Mucosa of rectum (tissue), 2 donors: ENCODE data around the gene TMEM255B.
A peak's percentile ranks its signal among the peaks of the same experiment; 100 is the strongest.

ENCODE experiments used
- H3K27ac ChIP-seq, 2 donors: one replicate each; pipeline ENCODE4 v1.7.0; 2013; ENCODE audit warnings: inconsistent platforms in 2 of 2, low read depth in 2 of 2, low read length in 2 of 2
- H3K27me3 ChIP-seq, 2 donors: one replicate each; pipeline ENCODE4 v1.7.0; 2013; ENCODE audit warnings: low read length in 2 of 2; ENCODE audit not compliant: control insufficient read depth in 2 of 2, insufficient read depth in 2 of 2
- H3K36me3 ChIP-seq, 2 donors: one replicate each; pipeline ENCODE4 v1.7.0; 2013; ENCODE audit warnings: low read length in 2 of 2; ENCODE audit not compliant: control insufficient read depth in 2 of 2, insufficient read depth in 2 of 2
- H3K4me1 ChIP-seq, 2 donors: one replicate each; pipeline ENCODE4 v1.7.0; 2013; ENCODE audit warnings: low read length in 2 of 2, mild to moderate bottlenecking in 1 of 2; ENCODE audit not compliant: control insufficient read depth in 2 of 2, insufficient read depth in 2 of 2
- H3K4me3 ChIP-seq, 2 donors: one replicate each; pipeline ENCODE4 v1.7.0; 2013; ENCODE audit warnings: low read length in 2 of 2
- H3K9ac ChIP-seq, 2 donors: one replicate each; pipeline ENCODE4 v1.7.0; 2013; ENCODE audit warnings: low read length in 2 of 2, low read depth in 1 of 2, mild to moderate bottlenecking in 1 of 2
- H3K9me3 ChIP-seq, 2 donors: one replicate each; pipeline ENCODE4 v1.7.0; 2013; ENCODE audit warnings: low read length in 2 of 2; ENCODE audit not compliant: control insufficient read depth in 2 of 2
- donor health status: healthy.
- donor health status: Normal muscosa, but diverticular disease.

The TMEM255B gene

DNA sequence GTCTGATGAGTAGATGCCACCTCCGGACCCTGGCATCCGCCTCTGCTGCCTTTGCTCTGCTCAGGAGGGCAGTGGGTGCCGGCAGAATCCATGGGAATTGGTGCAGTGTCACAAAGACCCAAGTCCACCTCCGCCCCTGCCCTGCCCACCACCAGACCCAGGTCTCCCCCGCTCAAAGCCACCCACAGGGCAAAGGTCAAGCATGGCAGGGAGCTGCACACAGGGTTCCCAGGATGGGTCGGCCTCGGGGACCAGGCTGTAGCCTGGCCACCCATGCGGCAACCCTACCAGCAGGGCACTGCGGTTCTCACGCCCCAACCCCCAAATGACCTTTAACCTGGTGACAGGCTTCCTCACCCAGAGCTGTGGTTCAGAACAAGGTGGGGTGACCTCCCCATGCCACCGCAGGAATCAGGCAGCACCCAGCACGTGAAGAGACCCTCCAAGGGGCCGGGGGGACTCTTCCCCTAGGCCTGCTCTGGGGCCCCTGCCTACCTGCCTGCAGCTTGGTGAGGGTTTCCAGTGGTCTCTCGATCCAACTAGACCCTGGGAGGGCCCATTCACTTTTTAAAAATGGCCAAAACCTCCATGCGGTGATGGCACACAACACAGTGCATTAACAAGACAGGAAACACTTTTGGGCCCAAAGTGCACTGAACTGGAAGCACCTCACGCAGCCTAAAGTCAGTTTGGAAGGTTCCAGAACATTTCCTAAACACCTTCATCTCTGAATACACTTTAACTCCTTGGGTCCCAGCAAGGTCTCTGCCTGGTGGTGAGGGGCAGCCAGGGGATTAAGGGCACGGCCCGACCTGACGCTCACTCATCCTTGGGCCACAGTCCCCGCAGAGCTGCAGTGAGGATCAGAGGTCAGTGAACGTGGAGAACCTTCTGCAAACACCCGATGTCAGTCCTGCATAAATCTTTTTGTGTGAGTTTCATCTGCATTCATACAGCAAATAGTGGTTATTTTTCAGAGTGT lies 93.8 kb downstream of the TMEM255B start:
- Histone ChIP-seq H3K4me3 (no peak overlapping the region), H3K4me1 (peaks cover 66 to 71% of the 10 kb centered on the region in 2 donors), H3K27ac (no peak overlapping the region)

DNA sequence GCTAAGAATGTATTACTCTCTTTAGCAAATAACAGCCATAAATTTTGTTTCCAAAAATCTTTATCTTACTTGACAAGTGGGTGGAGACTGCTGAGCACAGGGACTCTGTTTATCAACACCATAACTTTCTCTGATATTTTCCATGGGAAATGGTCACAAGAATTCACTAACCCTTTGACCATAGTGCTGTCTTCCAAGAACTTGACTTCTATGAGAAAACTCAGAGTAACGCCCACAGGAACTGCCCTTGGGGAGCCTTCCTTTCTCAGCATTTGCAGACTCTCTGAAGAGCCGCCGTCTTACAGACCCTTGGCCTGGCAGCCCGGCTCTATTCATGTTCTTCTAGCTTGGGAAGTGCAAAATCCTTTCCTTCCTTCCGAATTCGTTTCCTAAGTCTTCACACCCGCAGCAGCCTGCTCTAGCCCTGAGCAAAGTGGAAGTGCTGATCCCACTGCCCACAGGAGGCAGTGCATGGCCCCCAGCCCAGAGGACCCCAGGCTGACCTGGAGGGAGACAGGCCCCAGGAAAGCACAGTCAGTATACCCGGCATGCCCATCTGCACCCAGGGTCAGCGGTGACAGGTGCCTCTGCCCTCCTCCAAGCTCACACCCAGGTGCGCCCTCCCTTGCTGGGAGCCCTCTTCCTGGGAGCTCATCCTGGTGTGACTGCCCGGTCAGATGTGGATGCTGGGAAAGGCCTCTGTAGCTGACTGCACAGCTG lies 94.7 kb downstream of the TMEM255B start:
- Histone ChIP-seq H3K9ac (peak overlapping the region in 1 of 2 donors; percentile 19), H3K4me3 (no peak overlapping the region), H3K36me3 (peaks cover 3 to 4% of the 10 kb centered on the region in 2 donors), H3K4me1 (peaks cover 62 to 69% of the 10 kb centered on the region in 2 donors), H3K9me3 (no peaks in the 10 kb centered on the region), H3K27me3 (no peaks in the 10 kb centered on the region), H3K27ac (no peak overlapping the region)

More for the DNA sequence above, 93.8 kb downstream of the TMEM255B start:
- peaks cover 0 to 3% of the 10 kb centered on the region in 2 donors for H3K36me3 ChIP-seq
- no peaks in the 10 kb centered on the region for H3K9me3 ChIP-seq
- H3K9ac ChIP-seq = no peak overlapping the region
- H3K27me3 ChIP-seq = no peaks in the 10 kb centered on the region

DNA sequence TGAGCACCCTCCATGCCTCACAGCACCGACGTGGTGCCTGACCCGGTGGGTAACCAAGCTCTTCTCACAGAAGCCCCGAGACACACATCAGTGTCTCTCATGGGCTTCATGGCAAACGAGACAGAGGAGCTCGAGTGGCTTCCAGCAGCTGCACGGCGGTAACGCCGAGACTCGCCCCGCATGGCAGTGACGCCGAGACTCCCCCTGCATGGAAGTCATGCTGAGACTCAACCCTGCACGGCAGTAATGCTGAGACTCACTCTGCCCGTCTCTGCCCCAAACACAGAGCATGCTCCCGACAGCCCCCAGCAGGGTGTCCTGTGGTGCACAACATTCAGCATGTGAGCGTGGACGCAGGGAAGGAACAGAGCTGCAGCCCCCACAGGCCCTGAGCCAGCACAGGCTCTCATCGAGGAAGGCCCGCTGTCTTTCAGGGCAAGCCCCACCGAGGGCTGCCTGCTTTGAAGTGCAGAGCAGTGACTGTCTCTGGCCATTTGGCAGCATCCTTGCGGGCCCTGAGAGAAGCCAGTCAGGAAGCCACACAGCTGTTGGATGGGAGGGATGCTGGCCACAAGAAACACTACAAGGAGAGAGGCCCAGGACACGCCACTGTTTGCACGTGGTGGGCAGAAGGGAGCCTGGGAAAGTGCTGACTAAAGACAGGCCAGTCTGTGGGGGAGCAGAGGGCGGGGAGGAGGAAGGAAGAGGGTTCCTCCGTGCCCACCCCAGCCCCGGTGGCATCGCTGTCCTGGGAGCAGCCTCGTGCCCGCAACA lies 95.4 kb downstream of the TMEM255B start:
- peak overlapping the region; percentile 56 for H3K27ac ChIP-seq
- no peak overlapping the region for H3K4me3 ChIP-seq
- peaks cover 6 to 8% of the 10 kb centered on the region in 2 donors for H3K36me3 ChIP-seq
- H3K4me1 ChIP-seq = peaks cover 61 to 71% of the 10 kb centered on the region in 2 donors
- no peaks in the 10 kb centered on the region for H3K9me3 ChIP-seq
- H3K9ac ChIP-seq = peak overlapping the region in 1 of 2 donors; percentile 19
- H3K27me3 ChIP-seq = no peaks in the 10 kb centered on the region

DNA sequence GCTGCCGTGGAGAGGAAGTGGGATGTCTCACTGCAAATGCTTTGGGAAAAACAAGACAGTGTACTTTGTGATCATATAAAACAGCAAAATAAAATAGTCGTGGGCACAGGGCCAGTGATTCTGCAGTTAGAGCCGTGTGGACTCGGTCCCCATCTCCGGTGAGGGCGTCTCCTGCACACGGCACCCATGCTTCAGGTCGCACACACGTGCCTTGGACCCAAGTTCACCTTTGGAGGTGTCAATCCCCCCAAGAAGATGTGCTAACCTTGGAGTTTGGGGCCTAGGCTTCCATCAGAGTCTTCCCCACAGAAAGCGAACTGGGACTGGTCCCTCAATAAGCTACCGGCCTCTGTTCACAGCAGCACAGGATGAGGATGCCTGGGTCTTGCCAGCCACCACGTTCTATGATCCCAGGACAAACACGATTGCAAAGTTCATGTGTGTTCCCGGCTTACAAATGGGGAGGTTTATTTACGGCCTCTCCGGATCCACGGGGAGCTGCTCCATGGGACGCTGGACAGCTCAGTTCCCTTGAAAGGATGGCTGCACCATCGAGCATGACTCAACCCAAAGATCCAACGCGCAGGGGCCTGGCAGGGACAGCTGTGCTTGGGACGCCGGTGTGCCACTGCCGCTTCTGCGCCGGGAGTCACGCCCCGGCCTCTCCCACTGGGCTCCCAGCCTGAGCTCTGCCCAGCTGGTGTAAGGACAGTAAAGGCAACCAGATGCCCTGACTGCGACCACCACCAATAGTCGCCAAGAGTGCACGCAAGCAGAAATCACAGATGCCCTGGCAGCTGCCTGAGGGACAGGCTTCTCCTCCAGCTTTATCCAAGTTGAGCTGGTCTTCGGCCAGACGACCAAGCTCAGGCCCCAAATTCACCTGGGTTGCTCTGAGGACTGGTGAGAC lies 96.2 kb downstream of the TMEM255B start:
- H3K27ac ChIP-seq = peak overlapping the region; percentile 56
- no peak overlapping the region for H3K4me3 ChIP-seq
- peak overlapping the region in 1 of 2 donors; percentile 27 for H3K9ac ChIP-seq

DNA sequence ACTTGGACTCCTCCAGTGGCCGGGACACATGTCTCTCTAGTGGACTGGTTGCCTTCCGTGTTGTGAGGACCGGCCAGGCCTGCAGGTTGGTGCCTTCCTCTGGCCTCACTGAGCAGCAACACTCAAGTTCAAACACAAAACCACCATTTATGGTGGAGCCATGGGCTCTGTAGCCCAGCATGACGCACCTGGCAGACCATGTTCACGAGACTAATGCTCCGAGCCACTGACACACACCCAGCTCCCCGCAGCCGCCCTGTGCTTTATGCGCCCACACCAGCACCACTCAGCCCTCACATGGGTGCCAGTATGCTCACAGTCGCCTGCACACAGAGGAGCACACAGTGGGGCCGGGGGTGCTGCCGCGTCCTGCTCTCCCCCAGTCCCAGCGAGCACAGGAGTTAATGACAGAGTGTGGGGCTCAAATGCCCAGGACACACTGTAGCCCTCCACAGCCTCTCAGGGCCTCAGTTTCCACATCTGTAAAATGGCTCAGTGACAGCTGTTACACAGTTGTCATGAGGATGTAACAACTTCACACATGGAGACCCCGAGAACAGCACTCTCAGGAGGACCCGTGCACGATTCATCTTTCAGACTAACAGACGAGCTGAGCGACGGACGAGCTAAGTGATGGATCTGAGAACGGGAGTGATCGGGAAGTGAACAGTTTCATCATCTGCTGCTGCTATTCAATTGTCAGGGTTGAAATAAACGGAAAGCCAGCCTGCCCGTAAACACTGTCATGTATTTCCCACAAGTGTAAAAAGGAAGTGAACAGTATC lies 97.1 kb downstream of the TMEM255B start:
- Histone ChIP-seq H3K9me3 (no peaks in the 10 kb centered on the region), H3K36me3 (peaks cover 6 to 8% of the 10 kb centered on the region in 2 donors), H3K9ac (peak overlapping the region; percentile 27 to 56), H3K4me3 (no peak overlapping the region), H3K27me3 (no peaks in the 10 kb centered on the region), H3K27ac (peak overlapping the region; percentile 56), H3K4me1 (peaks cover 70 to 82% of the 10 kb centered on the region in 2 donors)

More for the DNA sequence above, 96.2 kb downstream of the TMEM255B start:
- peaks cover 63 to 74% of the 10 kb centered on the region in 2 donors for H3K4me1 ChIP-seq
- H3K36me3 ChIP-seq = peaks cover 6 to 8% of the 10 kb centered on the region in 2 donors
- no peaks in the 10 kb centered on the region for H3K9me3 ChIP-seq
- H3K27me3 ChIP-seq = no peaks in the 10 kb centered on the region

DNA sequence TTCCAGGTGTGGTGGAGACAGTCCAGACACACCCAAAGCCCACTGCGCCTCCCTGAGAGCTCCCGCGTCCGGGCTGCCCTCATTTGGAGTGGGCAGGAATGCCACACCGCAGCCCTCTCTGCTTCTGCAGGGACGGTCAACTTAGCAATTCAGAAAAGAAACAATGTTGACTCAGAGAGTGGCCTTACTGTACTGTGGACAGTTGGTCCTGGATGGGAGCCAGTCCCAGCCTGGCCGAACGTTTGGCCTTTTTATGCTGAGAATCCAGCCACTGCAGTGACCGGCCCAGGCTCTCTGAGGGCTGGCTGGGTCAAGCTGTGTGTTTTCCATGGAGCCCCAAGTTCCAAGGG lies 97.7 kb downstream of the TMEM255B start:
- Histone ChIP-seq H3K4me3 (no peak overlapping the region), H3K27me3 (no peaks in the 10 kb centered on the region), H3K27ac (peak overlapping the region; percentile 56)

DNA sequence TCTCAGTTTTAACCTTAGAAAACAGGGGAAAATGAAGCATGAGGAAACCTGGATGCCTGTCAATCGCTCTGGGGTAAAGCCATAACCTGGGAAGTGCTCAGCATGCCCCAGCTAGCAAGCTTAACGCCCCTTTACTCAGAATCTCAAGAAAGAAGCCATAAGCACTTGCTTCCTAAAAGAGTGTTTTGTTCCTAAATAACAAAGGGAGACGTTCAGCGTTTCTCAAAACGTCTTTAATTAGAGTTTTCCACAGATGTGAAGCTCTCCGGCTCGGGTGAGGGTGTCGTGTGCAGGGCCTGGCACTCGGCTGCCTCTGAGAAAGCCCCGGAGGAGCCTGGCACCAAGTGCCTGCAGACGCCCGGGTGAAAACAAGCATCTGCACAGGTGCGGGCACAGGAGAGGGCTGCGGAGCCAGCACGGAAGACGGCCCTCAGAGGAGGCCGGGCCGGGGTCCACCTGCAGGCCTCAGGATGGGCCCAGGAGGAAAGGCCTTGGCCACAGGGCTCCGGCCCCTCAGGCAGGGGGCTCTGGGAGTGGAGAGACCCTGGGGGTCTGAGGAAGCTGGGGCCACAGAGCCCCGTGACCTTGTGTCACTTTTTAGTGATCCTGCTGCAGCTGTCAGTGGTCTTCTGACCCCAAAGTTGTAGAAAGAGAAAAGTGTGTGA lies 98.6 kb downstream of the TMEM255B start:
- Histone ChIP-seq H3K9ac (no peak overlapping the region), H3K27me3 (no peaks in the 10 kb centered on the region), H3K9me3 (no peaks in the 10 kb centered on the region), H3K4me1 (peaks cover 82 to 94% of the 10 kb centered on the region in 2 donors), H3K4me3 (no peak overlapping the region), H3K36me3 (peaks cover 3 to 8% of the 10 kb centered on the region in 2 donors), H3K27ac (peak overlapping the region in 1 of 2 donors; percentile 4)

More for the DNA sequence above, 97.7 kb downstream of the TMEM255B start:
- H3K4me1 ChIP-seq = peaks cover 76 to 88% of the 10 kb centered on the region in 2 donors
- H3K36me3 ChIP-seq = peaks cover 3 to 8% of the 10 kb centered on the region in 2 donors
- no peaks in the 10 kb centered on the region for H3K9me3 ChIP-seq
- H3K9ac ChIP-seq = peak overlapping the region in 1 of 2 donors; percentile 27

DNA sequence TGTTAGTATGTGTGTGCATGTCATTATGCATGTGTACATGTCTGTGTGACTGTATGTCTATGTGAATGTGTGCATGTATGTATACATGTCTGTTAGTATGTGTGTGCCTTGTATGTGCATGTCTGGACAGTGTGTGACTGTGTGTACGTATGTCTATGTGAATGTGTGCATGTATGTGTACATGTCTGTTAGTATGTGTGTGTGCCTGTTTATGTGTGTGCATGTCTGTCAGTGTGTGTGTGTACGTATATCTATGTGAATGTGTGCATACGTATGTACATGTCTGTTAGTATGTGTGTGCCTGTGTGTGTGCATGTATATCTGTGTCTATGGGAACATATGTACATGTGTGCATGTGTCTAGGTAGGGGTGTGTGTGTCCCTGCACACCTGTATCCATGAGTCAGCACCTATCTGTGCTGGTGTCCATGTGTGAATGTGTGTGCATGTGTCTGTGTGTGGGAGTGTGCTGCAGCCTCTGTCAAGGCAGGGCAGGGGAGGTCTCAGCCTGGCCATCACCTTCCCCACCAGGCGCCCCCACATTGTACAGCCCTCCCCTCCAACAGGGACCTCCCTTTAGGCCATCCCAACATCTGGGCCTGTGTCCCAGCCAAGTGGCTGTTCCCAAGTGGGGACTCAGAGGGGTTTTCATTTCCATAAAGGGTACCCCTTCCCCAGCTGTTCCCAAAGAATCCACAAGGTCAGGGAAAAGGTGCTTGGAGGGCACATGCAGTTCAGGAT lies 100.5 kb downstream of the TMEM255B start:
- H3K9ac ChIP-seq = peak overlapping the region; percentile 41 to 43
- no peaks in the 10 kb centered on the region for H3K9me3 ChIP-seq
- H3K27ac ChIP-seq = peak overlapping the region; percentile 84 to 91
- peaks cover 3 to 8% of the 10 kb centered on the region in 2 donors for H3K36me3 ChIP-seq
- no peaks in the 10 kb centered on the region for H3K27me3 ChIP-seq
- peaks cover 65 to 80% of the 10 kb centered on the region in 2 donors for H3K4me1 ChIP-seq
- H3K4me3 ChIP-seq = peak overlapping the region in 1 of 2 donors; percentile 27
